ENCODE results near the gene FYN.

The FYN gene

DNA sequence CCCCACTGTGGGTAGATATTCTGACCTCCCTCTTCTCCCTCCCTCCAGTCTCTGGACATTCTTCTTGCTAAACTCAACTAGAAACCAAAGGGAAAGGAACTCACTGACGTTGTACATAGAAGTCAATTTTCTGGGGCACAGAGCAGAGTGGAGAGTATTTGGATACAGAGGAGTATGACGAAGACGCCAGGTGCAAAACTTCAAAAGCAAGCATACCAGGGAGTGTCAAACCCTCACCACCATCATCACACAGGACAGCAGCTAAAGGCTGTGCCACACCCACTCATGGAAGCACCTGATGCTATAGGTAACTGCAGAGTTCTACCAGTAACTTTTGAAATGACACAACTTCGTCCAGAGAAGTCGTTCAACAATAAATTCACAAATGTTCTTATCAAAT, 64.8 kb downstream of the FYN start:
- Histone ChIP-seq H3K79me2 (ENCODE audit: control insufficient read depth, low read length) (no peaks in the 10 kb centered on the region), H3K4me1 (ENCODE audit: control insufficient read depth, low read length) (no peaks in the 10 kb centered on the region), H4K20me1 (ENCODE audit: control insufficient read depth, insufficient read depth, low read depth, low read length) (no peaks in the 10 kb centered on the region)

DNA sequence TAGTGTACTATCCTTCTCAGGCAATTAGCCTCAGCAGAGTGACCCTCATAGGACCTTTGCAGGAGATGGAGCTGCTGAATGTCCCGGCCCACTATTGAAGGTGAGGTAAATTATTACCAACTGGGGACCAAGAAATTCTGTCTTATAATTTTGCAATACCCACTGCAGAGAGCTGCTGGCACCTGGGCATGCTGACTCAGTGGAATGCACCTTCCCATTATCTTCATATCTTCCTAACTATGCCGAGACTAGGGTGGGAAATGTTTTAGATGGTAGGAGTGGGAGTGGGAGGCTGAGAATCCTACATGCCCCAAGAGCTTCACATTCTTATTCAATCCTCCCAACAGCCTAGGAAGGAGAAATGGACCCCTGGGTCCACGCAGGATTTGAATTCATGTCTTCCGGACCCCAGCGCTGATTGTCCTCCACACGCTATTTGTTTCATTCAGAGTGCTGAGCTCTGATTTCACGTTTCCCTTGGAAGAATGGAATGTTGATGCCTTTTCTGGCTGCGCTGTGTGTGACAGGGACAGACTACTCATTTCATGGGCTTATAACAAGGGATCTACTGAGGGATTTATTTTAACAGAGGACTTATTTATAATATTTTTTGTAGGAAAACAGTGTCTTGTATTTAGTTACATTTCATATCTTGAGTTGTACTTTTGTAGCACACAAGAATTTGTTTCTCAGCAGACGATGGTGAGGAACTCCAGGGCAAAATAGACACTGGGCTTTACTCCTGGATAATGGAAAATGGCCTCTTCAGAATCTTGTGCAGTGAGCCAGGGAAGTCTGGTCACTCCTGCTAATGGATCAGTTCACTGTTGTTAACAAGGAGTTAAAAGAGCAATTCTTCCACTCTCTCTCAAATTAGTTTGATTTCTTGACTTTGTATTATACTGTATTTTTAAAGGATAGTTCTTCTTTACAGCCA, 66.4 kb downstream of the FYN start:
- Histone ChIP-seq H3K9me3 (ENCODE audit: control insufficient read depth, insufficient read depth, low read length) (no peaks in the 10 kb centered on the region), H4K20me1 (ENCODE audit: control insufficient read depth, insufficient read depth, low read depth, low read length) (no peaks in the 10 kb centered on the region), H3F3A (ENCODE audit: control insufficient read depth, insufficient read depth) (no peaks in the 10 kb centered on the region), H3K36me3 (ENCODE audit: control insufficient read depth, low read length) (no peaks in the 10 kb centered on the region), H3K27me3 (ENCODE audit: control insufficient read depth, low read length) (no peaks in the 10 kb centered on the region), H3K4me2 (ENCODE audit: low read length) (no peak overlapping the region), H3K4me3 (ENCODE audit: low read length) (no peak overlapping the region), H3K27ac (ENCODE audit: low read depth, low read length) (no peak overlapping the region), H3K9me2 (replicated peaks; ENCODE audit: control insufficient read depth, low read length) (no peaks in the 10 kb centered on the region), H3K79me2 (ENCODE audit: control insufficient read depth, low read length) (no peaks in the 10 kb centered on the region), H3K4me1 (ENCODE audit: control insufficient read depth, low read length) (no peaks in the 10 kb centered on the region)
- TF ChIP-seq, protein P1, sequence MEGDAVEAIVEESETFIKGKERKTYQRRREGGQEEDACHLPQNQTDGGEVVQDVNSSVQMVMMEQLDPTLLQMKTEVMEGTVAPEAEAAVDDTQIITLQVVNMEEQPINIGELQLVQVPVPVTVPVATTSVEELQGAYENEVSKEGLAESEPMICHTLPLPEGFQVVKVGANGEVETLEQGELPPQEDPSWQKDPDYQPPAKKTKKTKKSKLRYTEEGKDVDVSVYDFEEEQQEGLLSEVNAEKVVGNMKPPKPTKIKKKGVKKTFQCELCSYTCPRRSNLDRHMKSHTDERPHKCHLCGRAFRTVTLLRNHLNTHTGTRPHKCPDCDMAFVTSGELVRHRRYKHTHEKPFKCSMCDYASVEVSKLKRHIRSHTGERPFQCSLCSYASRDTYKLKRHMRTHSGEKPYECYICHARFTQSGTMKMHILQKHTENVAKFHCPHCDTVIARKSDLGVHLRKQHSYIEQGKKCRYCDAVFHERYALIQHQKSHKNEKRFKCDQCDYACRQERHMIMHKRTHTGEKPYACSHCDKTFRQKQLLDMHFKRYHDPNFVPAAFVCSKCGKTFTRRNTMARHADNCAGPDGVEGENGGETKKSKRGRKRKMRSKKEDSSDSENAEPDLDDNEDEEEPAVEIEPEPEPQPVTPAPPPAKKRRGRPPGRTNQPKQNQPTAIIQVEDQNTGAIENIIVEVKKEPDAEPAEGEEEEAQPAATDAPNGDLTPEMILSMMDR (IDR thresholded peaks at IDR 0.05; ENCODE audit: low read depth, low read length, poor library complexity, severe bottlenecking), result no peak
- TF ChIP-seq EZH2phosphoT487 (IDR thresholded peaks at IDR 0.05; ENCODE audit: borderline replicate concordance, low read length), result no peak

More for the DNA sequence above, 64.8 kb downstream of the FYN start:
- Histone ChIP-seq H3K4me3 (ENCODE audit: low read length) (no peak overlapping the region), H3K9me3 (ENCODE audit: control insufficient read depth, insufficient read depth, low read length) (no peaks in the 10 kb centered on the region), H3K9me2 (replicated peaks; ENCODE audit: control insufficient read depth, low read length) (no peaks in the 10 kb centered on the region), H3F3A (ENCODE audit: control insufficient read depth, insufficient read depth) (no peaks in the 10 kb centered on the region), H3K36me3 (ENCODE audit: control insufficient read depth, low read length) (no peaks in the 10 kb centered on the region), H3K27ac (ENCODE audit: low read depth, low read length) (no peak overlapping the region), H3K27me3 (ENCODE audit: control insufficient read depth, low read length) (no peaks in the 10 kb centered on the region), H3K4me2 (ENCODE audit: low read length) (no peak overlapping the region)
- no peak for TF ChIP-seq EZH2phosphoT487 (IDR thresholded peaks at IDR 0.05; ENCODE audit: borderline replicate concordance, low read length)
- TF ChIP-seq, protein P1 (IDR thresholded peaks at IDR 0.05; ENCODE audit: low read depth, low read length, poor library complexity, severe bottlenecking), result no peak

DNA sequence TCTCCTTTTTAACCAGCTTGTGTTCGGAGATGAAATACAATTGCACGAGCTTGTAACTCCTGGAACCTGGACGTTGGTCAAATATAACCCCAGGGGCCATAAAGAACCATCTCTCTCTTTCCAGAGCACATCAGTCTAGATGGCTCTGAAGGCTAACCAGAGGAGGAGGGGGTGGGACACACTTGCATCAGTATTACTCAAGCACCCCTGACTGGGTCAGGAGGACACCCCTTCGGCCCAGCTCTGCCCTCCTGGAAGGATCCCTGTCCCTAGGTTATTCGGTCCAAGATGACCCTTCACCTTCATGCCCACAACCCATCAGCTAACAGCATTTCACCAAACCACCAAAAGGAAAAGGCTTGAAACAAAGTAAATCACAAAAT, 67.1 kb downstream of the FYN start:
- Histone ChIP-seq H3K27me3 (ENCODE audit: control insufficient read depth, low read length) (no peaks in the 10 kb centered on the region), H3K36me3 (ENCODE audit: control insufficient read depth, low read length) (no peaks in the 10 kb centered on the region), H4K20me1 (ENCODE audit: control insufficient read depth, insufficient read depth, low read depth, low read length) (no peaks in the 10 kb centered on the region), H3K27ac (ENCODE audit: low read depth, low read length) (no peak overlapping the region), H3F3A (ENCODE audit: control insufficient read depth, insufficient read depth) (no peaks in the 10 kb centered on the region), H3K9me3 (ENCODE audit: control insufficient read depth, insufficient read depth, low read length) (no peaks in the 10 kb centered on the region), H3K4me2 (ENCODE audit: low read length) (no peak overlapping the region), H3K4me3 (ENCODE audit: low read length) (no peak overlapping the region), H3K9me2 (replicated peaks; ENCODE audit: control insufficient read depth, low read length) (no peaks in the 10 kb centered on the region), H3K4me1 (ENCODE audit: control insufficient read depth, low read length) (no peaks in the 10 kb centered on the region), H3K79me2 (ENCODE audit: control insufficient read depth, low read length) (no peaks in the 10 kb centered on the region)
- TF ChIP-seq, protein P1 (IDR thresholded peaks at IDR 0.05; ENCODE audit: low read depth, low read length, poor library complexity, severe bottlenecking), result no peak
- TF ChIP-seq EZH2phosphoT487 (IDR thresholded peaks at IDR 0.05; ENCODE audit: borderline replicate concordance, low read length), result no peak

Measured in DOHH2 (cell line).